Activated CD4-positive, alpha-beta T cell treated with anti-CD3 and anti-CD28 coated beads, Interleukin-2, amount 50 U/mL, for 24 hours (primary cell): ENCODE data around the gene IAPP.
"Not testable (repeated sequence)": the region's sequence is repeated elsewhere in the genome, so short reads cannot be mapped to it uniquely, and the experiment has no call there.

Experiments
- DNase-seq, 2 donors: peaks; one replicate each; pipeline ENCODE4 v3.0.0-alpha.2; 2020; ENCODE audit warnings: low read depth in 1 of 2, low spot score in 1 of 2

Gene IAPP

DNA sequence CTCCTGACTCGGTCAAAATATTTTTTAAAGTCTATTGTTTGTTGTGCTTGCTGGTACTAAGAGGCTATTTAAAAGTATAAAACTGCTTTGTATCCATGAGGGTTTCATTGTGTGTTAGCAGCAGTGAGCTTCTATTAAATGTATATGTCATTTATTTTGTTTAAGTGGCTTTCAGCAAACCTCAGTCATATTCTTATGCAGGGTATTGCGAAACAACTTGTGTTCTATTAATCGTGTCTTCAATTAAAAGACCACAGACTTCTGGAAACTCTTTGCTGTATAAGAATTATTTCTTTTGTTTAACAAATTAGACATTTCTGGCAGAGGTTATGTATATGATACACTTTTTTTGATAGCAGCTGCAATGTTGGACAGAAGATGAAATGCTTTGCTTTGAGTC lies 6.5 kb downstream of the IAPP start:
- DNase-seq, result no peak

DNA sequence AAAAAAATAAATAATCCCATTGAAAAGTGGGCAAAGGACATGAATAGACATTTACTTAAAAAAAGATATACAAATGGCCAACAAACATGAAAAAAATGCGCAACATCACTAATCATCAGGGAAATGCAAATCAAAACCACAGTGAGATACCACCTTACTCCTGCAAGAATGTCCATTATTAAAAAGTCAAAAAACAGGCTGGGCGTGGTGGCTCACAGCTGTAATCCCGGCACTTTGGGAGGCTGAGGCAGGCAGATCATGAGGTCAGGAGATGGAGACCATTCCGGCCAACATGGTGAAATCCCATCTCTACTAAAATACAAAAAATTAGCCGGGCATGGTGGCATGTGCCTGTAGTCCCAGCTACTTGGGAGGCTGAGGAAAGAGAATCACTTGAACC lies 8.6 kb downstream of the IAPP start:
- DNase-seq, result not testable (repeated sequence)

DNA sequence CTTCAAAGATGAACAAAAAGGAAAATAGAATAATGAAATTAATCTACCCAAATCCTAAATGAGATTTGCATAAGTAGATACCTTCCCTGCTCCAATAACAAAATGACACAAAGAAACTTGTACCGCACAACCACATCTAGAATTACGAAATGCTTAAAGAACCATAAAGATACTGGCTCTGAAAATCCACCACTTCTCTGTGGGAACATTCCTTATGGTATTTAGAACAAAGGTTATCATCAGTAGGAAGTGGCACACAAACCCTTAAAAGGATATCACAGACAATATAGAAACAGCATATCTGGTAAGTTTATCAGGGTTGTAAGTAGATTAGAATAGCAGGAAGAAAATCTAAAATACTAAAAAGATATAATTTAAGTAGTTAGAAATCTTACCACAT lies 11.6 kb downstream of the IAPP start:
- no peak for DNase-seq

DNA sequence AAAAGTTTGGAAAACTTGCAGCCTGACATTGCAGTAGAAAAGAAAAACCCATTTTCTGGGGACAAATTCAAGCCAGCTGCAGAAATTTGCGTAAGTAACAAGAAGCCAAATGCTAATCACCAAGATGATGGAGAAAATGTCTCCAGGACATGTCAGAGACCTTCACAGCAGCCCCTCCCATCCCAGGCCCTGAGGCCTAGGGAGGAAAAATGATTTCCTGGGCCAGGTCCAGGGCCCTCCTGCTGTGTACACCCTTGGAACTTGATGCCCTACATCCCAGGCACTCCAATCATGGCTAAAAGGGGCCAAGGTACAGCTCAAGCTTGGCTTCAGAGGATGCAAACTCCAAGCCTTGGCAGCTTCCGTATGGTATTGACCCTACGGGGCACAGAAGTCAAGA lies 14.5 kb downstream of the IAPP start:
- no peak for DNase-seq

DNA sequence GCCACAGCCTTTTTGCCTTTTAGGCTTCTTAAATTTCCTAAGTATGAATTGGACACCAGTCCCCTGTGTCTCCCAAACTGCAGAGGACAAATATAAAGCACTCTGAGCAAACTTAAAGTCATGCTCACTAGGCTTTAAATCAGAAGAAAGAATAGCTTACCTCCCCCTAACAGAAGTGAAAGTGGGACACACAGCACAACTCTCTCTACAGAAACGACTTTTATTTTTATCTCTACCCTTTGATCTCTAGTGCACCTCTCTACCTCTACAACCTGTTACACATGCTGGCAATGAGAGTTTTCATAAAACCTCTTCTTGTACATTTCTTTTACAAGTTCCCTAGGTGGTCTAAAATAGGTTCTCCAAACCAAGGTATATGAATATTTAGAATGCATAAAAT lies 19.7 kb downstream of the IAPP start:
- DNase-seq, result no peak

DNA sequence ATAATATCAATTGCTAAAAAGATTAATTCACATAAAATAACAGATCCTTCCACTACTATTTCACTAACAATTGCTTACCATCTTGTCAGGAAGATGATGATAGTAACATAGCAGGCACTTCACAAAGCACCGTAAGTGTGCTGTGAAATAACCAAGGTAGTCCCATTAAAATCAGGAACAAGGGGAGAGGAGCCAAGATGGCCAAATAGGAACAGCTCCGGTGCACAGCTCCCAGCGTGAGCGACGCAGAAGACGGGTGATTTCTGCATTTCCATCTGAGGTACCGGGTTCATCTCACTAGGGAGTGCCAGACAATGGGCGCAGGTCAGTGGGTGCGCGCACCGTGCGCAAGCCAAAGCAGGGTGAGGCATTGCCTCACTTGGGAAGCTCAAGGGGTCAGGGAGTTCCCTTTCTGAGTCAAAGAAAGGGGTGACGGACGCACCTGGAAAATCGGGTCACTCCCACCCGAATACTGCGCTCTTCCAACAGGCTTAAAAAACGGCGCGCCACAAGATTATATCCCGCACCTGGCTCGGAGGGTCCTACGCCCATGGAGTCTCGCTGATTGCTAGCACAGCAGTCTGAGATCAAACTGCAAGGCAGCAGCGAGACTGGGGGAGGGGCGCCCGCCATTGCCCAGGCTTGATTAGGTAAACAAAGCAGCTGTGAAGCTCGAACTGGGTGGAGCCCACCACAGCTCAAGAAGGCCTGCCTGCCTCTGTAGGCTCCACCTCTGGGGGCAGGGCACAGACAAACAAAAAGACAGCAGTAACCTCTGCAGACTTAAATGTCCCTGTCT lies 22.3 kb downstream of the IAPP start:
- not testable (repeated sequence) for DNase-seq

DNA sequence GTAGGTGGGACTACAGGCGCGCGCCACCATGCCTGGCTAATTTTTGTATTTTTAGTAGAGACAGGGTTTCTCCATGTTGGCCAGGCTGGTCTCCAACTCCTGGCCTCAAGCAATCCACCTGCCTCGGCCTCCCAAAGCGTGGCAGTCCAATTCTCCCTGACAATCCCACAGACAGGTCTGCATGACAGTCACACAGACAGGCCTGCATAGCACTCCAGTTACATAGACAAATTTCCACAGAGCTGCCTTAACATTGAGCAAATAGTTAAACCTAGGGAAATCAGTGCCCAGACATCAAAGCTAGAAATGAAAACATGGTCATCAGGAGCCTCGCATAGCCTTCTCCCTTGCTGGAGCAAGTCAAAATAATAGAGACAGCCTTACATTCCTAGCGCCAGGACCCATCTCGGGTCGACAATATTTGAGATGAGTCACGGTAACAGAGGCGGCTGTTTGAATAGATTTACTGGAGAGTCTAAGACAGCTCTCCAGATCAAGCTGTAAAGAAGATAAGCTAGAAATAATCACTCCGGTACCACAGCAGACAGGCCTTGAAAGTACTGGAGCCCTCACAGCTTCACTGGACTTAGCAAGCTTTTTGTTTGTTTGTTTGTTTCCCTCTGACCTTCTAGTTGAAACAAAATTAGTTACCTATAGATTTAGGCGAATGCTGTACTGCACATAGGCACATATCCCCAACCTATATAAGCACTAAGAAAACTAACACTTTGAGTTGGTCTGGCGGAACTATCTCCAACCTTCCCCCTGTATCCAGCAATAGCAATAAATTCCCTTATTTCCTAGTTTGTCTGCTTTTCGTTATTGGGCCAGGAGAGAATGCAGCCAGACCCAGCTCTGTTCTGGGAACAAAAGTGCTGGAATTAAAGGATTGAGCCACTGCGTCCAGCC lies 40.9 kb downstream of the IAPP start:
- no peak for DNase-seq

DNA sequence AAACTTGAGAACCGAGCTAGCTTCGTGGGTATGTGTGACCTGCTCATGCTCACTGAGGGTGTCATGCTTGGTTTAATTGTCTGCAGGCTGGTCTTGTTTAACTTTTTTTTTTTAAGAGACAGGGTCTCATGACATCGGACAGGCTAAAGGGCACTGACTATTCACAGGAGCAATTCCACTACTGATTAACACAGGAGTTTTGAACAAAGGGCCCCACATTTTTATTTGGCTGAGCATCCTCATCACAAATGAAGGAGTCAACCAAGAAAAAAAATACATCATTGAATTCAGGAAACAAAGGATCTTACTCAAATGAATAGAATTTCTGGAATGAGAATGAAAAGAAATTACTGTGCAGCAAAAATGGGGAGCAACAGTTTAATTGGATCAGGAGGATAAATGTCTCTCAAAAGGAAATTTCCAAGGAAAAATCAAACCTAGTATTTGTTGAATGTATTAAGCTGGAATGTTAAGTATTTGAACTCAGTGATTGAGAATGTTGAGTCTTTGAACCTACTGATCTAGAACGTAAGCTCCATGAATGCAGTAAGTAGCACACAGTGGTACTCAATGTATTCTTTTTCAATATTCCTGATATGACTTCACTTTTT lies 43.9 kb downstream of the IAPP start:
- no peak for DNase-seq

DNA sequence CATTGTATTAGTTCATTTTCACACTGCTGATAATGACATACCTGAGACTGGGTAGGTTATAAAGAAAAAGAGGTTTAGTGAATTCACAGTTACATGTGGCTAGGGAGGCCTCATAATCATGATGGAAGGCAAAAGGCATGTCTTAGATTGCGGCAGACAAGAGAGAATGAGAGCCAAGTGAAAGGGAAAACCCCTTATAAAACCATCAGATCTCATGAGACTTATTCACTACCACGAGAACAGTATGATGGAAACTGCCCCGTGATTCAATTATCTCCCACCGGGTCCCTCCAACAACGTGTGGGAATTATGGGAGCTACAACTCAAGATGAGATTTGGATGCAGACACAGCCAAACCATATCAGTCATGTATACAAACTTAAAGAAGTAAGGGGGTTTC lies 45.7 kb downstream of the IAPP start:
- DNase-seq, result not testable (repeated sequence)

DNA sequence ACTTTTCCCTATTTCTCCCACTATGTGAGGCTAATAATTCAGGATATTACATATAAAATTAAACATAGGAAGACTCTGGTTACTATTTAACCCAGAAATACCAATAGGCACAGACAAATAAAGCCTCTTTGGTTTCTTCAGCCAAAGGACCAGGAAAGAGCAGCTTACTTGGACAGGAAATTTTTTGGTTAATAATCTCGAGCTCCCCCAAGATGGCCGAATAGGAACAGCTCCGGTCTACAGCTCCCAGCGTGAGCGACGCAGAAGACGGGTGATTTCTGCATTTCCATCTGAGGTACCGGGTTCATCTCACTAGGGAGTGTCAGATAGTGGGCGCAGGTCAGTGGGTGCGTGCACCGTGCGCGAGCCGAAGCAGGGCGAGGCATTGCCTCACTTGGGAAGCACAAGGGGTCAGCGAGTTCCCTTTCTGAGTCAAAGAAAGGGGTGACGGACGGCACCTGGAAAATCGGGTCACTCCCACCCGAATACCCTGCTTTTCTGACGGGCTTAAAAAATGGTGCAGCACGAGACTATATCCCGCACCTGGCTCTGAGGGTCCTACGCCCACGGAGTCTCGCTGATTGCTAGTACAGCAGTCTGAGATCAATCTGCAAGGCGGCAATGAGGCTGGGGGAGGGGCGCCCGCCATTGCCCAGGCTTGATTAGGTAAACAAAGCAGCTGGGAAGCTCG lies 46.5 kb downstream of the IAPP start:
- not testable (repeated sequence) for DNase-seq

DNA sequence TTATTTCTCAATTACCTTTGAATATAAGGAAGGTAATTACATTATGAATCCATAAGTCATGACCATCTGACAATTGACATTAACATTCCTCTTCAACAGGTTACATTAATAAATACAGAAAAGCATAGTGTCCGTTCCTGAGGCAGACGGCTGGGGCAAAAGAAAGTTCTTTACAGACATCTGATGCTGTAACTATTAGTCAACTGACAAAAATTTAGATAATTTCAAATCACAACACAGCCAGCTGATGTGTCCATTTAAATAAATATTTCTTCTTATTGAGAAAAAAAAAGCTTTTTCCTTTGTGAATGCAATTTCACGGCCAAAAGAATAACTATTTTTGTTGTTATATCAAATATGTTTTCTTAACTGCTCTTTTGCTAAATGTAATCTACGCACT lies 55.5 kb downstream of the IAPP start:
- DNase-seq, result no peak
